Body of pancreas (tissue), 4 donors: ENCODE results near the gene ERAL1.

Experiments used
- CTCF ChIP-seq, 7 experiments: fragments of 450-650 bp in 4 of 7; fragments of 200-600 bp in 3 of 7; sonication (generic) in 3 of 7; IDR thresholded peaks; one replicate each; pipeline ENCODE4 v1.5.1; 2016 to 2019; ENCODE audit warnings: antibody characterized with exemption in 7 of 7
- POLR2A ChIP-seq, 3 donors: fragments of 450-650 bp; IDR thresholded peaks; one replicate each; pipeline ENCODE4 v1.6.1; 2016; ENCODE audit warnings: antibody characterized with exemption in 3 of 3, mild to moderate bottlenecking in 2 of 3

DNA sequence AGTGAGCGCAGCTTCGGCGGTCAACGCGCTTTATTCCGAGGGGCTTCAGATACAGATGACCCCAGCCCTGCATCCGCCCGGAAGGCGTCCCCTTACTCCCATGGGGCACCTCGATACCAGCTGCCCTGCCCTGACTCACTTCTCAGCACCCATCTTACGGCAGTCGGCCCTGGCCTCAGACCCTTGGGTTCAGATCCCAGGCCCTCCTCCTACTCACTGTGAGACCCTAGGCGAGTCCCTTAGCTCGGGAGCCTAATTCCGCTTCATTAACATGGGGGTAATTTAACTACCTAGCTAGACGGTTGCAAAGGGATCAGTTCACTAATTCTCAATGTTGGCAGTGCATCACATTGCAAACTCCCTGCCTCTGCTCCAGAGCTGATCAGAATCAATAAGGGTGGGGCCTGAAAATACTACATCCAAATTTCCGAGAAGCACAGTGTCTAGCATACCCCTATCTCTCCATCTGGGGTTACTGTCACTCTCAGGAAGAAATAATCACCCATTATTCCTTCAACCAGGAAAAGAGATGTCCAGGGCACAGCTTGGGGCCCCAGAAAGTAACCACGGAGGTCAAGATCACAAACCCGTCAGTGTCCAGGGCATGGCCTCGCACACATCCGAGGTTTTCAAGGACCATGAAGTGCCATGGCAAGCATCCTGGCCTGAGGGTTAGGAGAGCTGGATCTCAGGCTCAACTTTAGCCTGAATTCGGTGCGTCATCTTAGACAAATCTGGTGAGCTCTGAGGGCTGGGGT is 43.1 kb downstream of the ERAL1 start:
- TF ChIP-seq CTCF (IDR thresholded peaks at IDR 0.05) (no peak), POLR2A (IDR thresholded peaks at IDR 0.05) (no peak)
